HEK293 (cell line): ENCODE results near the gene PI4KB.

Experiments used
- CTCF ChIA-PET: fragments of 350-600 bp; formaldehyde crosslinking; extraction: SDS; loops from one replicate; lab custom pipeline; 2021; ENCODE audit warnings: antibody characterized with exemption; lab: Yijun Ruan, JAX
- POLR2A ChIA-PET: fragments of 300-600 bp; formaldehyde crosslinking; extraction: SDS; loops from one replicate; lab custom pipeline; 2020; ENCODE audit warnings: antibody characterized with exemption, inconsistent platforms; lab: Yijun Ruan, JAX
- H3K27ac ChIP-seq: fragments of 200-500 bp; sonication (Bioruptor generic); 2 replicates; pipeline ENCODE4 v1.5.1; 2014; ENCODE audit warnings: low read depth, low read length, control low read depth, inconsistent platforms; ENCODE audit errors: extremely low read depth
- H3K36me3 ChIP-seq, 2 experiments: fragments of 200-500 bp in 1 of 2; sonication (Bioruptor generic) in 1 of 2; 1 replicate in 1 of 2; 2 replicates in 1 of 2; pipeline ENCODE4 v1.5.1; 2014 to 2017; ENCODE audit warnings: inconsistent platforms in 2 of 2, low read length in 2 of 2; ENCODE audit not compliant: control insufficient read depth in 2 of 2, insufficient read depth in 1 of 2
- H3K4me1 ChIP-seq: fragments of 200-500 bp; sonication (Bioruptor generic); 2 replicates; pipeline ENCODE4 v1.5.1; 2014; ENCODE audit warnings: mild to moderate bottlenecking, low read length, inconsistent platforms; ENCODE audit not compliant: control insufficient read depth, insufficient read depth
- H3K4me3 ChIP-seq: 2 replicates; pipeline ENCODE4 v1.5.1; 2011; ENCODE audit warnings: low read depth, mild to moderate bottlenecking, control low read depth, low read length, moderate library complexity
- H3K9me3 ChIP-seq: fragments of 200-500 bp; sonication (Bioruptor generic); 2 replicates; pipeline ENCODE4 v1.5.1; 2014; ENCODE audit warnings: low read depth, low read length, inconsistent platforms; ENCODE audit not compliant: control insufficient read depth, insufficient read depth
- AEBP2 ChIP-seq: fragments of 450-650 bp; formaldehyde crosslinking; IDR thresholded peaks from 2 replicates; pipeline ENCODE4 v1.5.1; 2016; ENCODE audit warnings: missing biosample characterization, missing genetic modification characterization, borderline replicate concordance
- MZF1 ChIP-seq: fragments of 450-650 bp; formaldehyde crosslinking; IDR thresholded peaks from 2 replicates; pipeline ENCODE4 v1.5.1; 2017; ENCODE audit warnings: missing biosample characterization, missing genetic modification characterization, borderline replicate concordance
- SP7 ChIP-seq: fragments of 450-650 bp; formaldehyde crosslinking; IDR thresholded peaks from 2 replicates; pipeline ENCODE4 v1.5.1; 2016; ENCODE audit warnings: missing biosample characterization, missing genetic modification characterization
- TCF7L2 ChIP-seq: IDR thresholded peaks from 2 replicates; pipeline ENCODE4 v1.6.1; 2011; ENCODE audit warnings: low read depth, mild to moderate bottlenecking, inconsistent platforms, low read length, moderate library complexity, borderline replicate concordance
- ZBTB10 ChIP-seq: fragments of 450-650 bp; formaldehyde crosslinking; IDR thresholded peaks from 2 replicates; pipeline ENCODE4 v1.5.1; 2016; ENCODE audit warnings: missing biosample characterization, missing genetic modification characterization
- ZBTB20 ChIP-seq: fragments of 450-650 bp; formaldehyde crosslinking; IDR thresholded peaks from 2 replicates; pipeline ENCODE4 v1.5.1; 2016; ENCODE audit warnings: missing biosample characterization, missing genetic modification characterization
- ZBTB26 ChIP-seq: fragments of 450-650 bp; formaldehyde crosslinking; optimal IDR thresholded peaks from 2 replicates; pipeline ENCODE3; 2016; ENCODE audit warnings: missing biosample characterization, mild to moderate bottlenecking, missing genetic modification characterization
- ZBTB48 ChIP-seq: fragments of 450-650 bp; formaldehyde crosslinking; IDR thresholded peaks from 2 replicates; pipeline ENCODE4 v1.5.1; 2016; ENCODE audit warnings: missing biosample characterization, missing genetic modification characterization
- ZNF16 ChIP-seq: fragments of 450-650 bp; formaldehyde crosslinking; IDR thresholded peaks from 2 replicates; pipeline ENCODE4 v1.5.1; 2016; ENCODE audit warnings: low read depth, missing biosample characterization, missing genetic modification characterization
- ZNF19 ChIP-seq: fragments of 450-650 bp; formaldehyde crosslinking; IDR thresholded peaks from 2 replicates; pipeline ENCODE4; 2016; ENCODE audit warnings: missing biosample characterization, missing genetic modification characterization, low read depth
- ZNF2 ChIP-seq: fragments of 450-650 bp; formaldehyde crosslinking; IDR thresholded peaks from 2 replicates; pipeline ENCODE4 v1.5.1; 2016; ENCODE audit warnings: missing biosample characterization, missing genetic modification characterization
- ZNF292 ChIP-seq: fragments of 450-650 bp; formaldehyde crosslinking; IDR thresholded peaks from 2 replicates; pipeline ENCODE4 v1.5.1; 2016; ENCODE audit warnings: low read depth, missing biosample characterization, missing genetic modification characterization, borderline replicate concordance
- ZNF335 ChIP-seq: fragments of 450-650 bp; formaldehyde crosslinking; conservative IDR thresholded peaks from 2 replicates; pipeline ENCODE4 v1.5.1; 2016; ENCODE audit warnings: missing biosample characterization, missing genetic modification characterization
- ZNF433 ChIP-seq: fragments of 450-650 bp; formaldehyde crosslinking; IDR thresholded peaks from 2 replicates; pipeline ENCODE4 v1.5.1; 2016; ENCODE audit warnings: missing biosample characterization, missing genetic modification characterization, low read depth
- ZNF561 ChIP-seq: fragments of 450-650 bp; IDR thresholded peaks from 2 replicates; pipeline ENCODE4 v1.5.1; 2018; ENCODE audit warnings: missing biosample characterization, missing genetic modification characterization, borderline replicate concordance
- ZNF580 ChIP-seq: fragments of 450-650 bp; formaldehyde crosslinking; IDR thresholded peaks from 2 replicates; pipeline ENCODE4 v1.5.1; 2016; ENCODE audit warnings: missing biosample characterization, missing genetic modification characterization
- ZNF626 ChIP-seq: fragments of 450-650 bp; sonication (Bioruptor Pico); formaldehyde crosslinking; IDR thresholded peaks from 2 replicates; pipeline ENCODE4 v1.5.1; 2018; ENCODE audit warnings: missing biosample characterization, missing genetic modification characterization, inconsistent platforms
- ZNF785 ChIP-seq: fragments of 450-650 bp; formaldehyde crosslinking; IDR thresholded peaks from 2 replicates; pipeline ENCODE4 v1.5.1; 2016; ENCODE audit warnings: missing biosample characterization, missing genetic modification characterization
- ZNF791 ChIP-seq: fragments of 450-650 bp; formaldehyde crosslinking; IDR thresholded peaks from 2 replicates; pipeline ENCODE4 v1.5.1; 2016; ENCODE audit warnings: missing biosample characterization, missing genetic modification characterization
- ZSCAN4 ChIP-seq: fragments of 450-650 bp; formaldehyde crosslinking; IDR thresholded peaks from 2 replicates; pipeline ENCODE4 v1.5.1; 2017; ENCODE audit warnings: missing biosample characterization, missing genetic modification characterization
- TF ChIP-seq, protein P1 (sequence below): fragments of 450-650 bp; formaldehyde crosslinking; IDR thresholded peaks from 2 replicates; pipeline ENCODE4 v1.5.1; 2017; ENCODE audit warnings: missing biosample characterization, mild to moderate bottlenecking, missing genetic modification characterization, moderate library complexity

PI4KB gene

GRCh38 chr1:151327223-151327902, at the start of gene PI4KB (continued):
- 0 out of 2 replicates have a peak, but pooled peaks have one; percentile 16 for TF ChIP-seq ZNF580 (tag by site-specific recombination)
- TF ChIP-seq ZNF292: no peak
- TF ChIP-seq MZF1 (tag by site-specific recombination): no peak
- TF ChIP-seq, protein P1, sequence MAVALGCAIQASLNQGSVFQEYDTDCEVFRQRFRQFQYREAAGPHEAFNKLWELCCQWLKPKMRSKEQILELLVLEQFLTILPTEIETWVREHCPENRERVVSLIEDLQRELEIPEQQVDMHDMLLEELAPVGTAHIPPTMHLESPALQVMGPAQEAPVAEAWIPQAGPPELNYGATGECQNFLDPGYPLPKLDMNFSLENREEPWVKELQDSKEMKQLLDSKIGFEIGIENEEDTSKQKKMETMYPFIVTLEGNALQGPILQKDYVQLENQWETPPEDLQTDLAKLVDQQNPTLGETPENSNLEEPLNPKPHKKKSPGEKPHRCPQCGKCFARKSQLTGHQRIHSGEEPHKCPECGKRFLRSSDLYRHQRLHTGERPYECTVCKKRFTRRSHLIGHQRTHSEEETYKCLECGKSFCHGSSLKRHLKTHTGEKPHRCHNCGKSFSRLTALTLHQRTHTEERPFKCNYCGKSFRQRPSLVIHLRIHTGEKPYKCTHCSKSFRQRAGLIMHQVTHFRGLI (tag by site-specific recombination): peak; percentile 49; the same call in 1 of the 2 replicates

GRCh38 chr1:151373196-151373595, 46.0 kb upstream of the PI4KB start:
- Histone ChIP-seq H3K4me1 (peaks cover 12% of the 10 kb centered on the region), H3K4me3 (no peak overlapping the region), H3K27ac (no peak overlapping the region), H3K9me3 (no peaks in the 10 kb centered on the region), H3K36me3 (peaks cover 0 to 16% of the 10 kb centered on the region in 2 experiments; a peak in 1 of 3 replicates)
- ChIA-PET POLR2A (interaction anchor here (1.6 to 1.7 kb wide), 2 partner anchors 27 to 45 kb away, joined by 5 to 13 read pairs; partner anchors contain the start of genes PI4KB and PSMB4), CTCF (no interaction called here)
- TF ChIP-seq ZBTB26 (tag by site-specific recombination) (peak; percentile 15), ZBTB20 (tag by site-specific recombination) (no peak), ZSCAN4 (tag by site-specific recombination) (peak; percentile 65), ZNF16 (tag by site-specific recombination) (no peak)

DNA sequence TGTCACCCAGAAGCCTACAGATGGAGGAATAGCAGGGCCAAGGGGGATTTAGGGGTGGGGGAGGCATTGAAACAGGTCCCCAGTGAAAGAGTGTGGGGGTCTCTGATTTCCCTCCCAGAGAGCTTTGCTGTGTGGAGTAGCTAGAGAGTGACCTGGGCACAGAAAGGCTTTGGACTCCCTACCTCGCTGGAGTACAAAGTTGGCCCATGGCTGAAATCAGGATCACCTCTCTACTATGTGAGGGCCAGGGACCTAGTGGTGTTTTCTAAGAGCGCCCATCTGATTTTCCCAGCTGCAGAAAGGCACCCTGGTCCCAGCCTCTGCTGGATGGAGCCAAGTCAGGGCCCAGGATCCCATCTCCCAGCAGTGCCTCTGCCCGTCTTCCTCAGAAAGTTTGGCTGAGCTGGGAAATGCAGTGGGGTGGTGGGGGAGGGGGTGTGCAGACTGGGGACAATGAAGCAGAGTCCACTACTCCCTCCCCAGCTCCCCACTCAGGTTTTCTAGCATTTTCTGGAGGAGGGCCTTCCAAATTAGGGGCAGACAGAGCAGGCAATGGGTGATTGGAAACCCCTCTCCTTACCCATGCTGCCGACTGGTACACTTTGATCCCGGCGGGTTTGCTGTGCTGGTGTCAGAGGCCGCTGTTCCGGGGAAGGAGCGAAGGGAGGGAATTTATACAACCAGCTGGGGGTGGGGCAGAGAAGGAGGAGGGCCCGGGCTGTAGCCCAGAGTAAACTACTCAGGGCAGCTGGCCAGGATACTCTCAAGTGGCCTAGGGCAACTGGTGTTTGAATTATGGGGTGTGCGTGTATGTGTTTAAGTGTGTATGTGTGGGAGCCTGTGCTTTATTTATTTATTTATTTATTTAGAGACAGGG, 45.1 kb upstream of the PI4KB start, which contains the start of gene SELENBP1:
SELENBP1 (minus strand) TSS at position 648 of the 877 bp plus-strand sequence; CDS start at position 584, 64 bp downstream.
- H3K4me1 ChIP-seq: peaks cover 12% of the 10 kb centered on the region
- no peaks in the 10 kb centered on the region for H3K9me3 ChIP-seq
- peaks cover 0 to 24% of the 10 kb centered on the region in 2 experiments; a peak in 2 of 3 replicates for H3K36me3 ChIP-seq
- CTCF ChIA-PET: interaction anchor here (0.7 to 1.3 kb wide), 7 partner anchors 10 to 929 kb away, joined by 3 to 6 read pairs (median 3); no protein-coding TSS in a partner anchor
- POLR2A ChIA-PET: interaction anchor here (0.6 to 1.7 kb wide), 7 partner anchors 16 to 386 kb away, joined by 3 to 13 read pairs (median 3); partner anchors contain the start of genes PI4KB and PSMB4
- no peak within 1 kb of the TSS for H3K4me3 ChIP-seq
- peak within 1 kb of the TSS; percentile 64 for H3K27ac ChIP-seq
- TF ChIP-seq ZNF785 (tag by site-specific recombination): no peak
- peak; percentile 72 for TF ChIP-seq ZNF335 (tag by site-specific recombination)
- peak; percentile 37; the same call in 1 of the 2 replicates for TF ChIP-seq ZBTB48
- peak; percentile 28; the same call in 1 of the 2 replicates for TF ChIP-seq TCF7L2
- peak; percentile 81 for TF ChIP-seq SP7 (tag by site-specific recombination)
- TF ChIP-seq ZNF561 (tag by site-specific recombination): peak; percentile 89
- no peak for TF ChIP-seq ZNF626 (tag by site-specific recombination)
- TF ChIP-seq ZBTB10 (tag by site-specific recombination): 0 out of 2 replicates have a peak, but pooled peaks have one; percentile 27
- TF ChIP-seq ZNF2 (tag by site-specific recombination): peak; percentile 59; the same call in 1 of the 2 replicates
- no peak for TF ChIP-seq ZNF19 (tag by site-specific recombination)
- no peak for TF ChIP-seq ZNF433 (tag by site-specific recombination)
- TF ChIP-seq AEBP2 (tag by site-specific recombination): no peak
- no peak for TF ChIP-seq ZNF791 (tag by site-specific recombination)
